PC-3 (cell line): ENCODE results near the gene MMP15. TPM values are rescaled to one million over a fixed set of nuclear protein-coding genes. Genes with fewer than 3 reads are reported as not detected.
"Not testable (repeated sequence)": the region's sequence is repeated elsewhere in the genome, so short reads cannot be mapped to it uniquely, and the experiment has no call there.

ENCODE experiments used
- ATAC-seq: fragments of 200-7000 bp; cut with Tn5 transposase; 2 replicates; pipeline ENCODE4 v1.9.1; 2020; ENCODE audit warnings: mild to moderate bottlenecking, moderate library complexity
- BruUV-seq: library from RNA; stranded (reverse); fragments of 400-500 nt; replicated peaks from 2 replicates; lab custom pipeline; 2021; lab: Mats Ljungman, UMichigan
- CTCF ChIA-PET: fragments of 300-600 bp; sonication (Branson Sonifier 250); formaldehyde crosslinking; loops from one replicate; lab custom pipeline; 2022; ENCODE audit warnings: antibody characterized with exemption; lab: Charles Lee
- POLR2A ChIA-PET: fragments of 300-600 bp; sonication (Branson Sonifier 250); formaldehyde crosslinking; loops from one replicate; lab custom pipeline; 2022; ENCODE audit warnings: antibody characterized with exemption; ENCODE audit not compliant: unreplicated experiment; lab: Charles Lee
- DNase-seq: peaks from one replicate; pipeline ENCODE4 v3.0.0-alpha.2; 2015
- H2AFZ ChIP-seq: fragments of 300-600 bp; sonication (generic); 2 replicates; pipeline ENCODE4 v1.6.0; 2016; ENCODE audit warnings: antibody characterized with exemption, low read length
- H3F3A ChIP-seq: fragments of 300-600 bp; sonication (generic); one replicate; pipeline ENCODE4 v1.6.0; 2017; ENCODE audit warnings: antibody characterized with exemption, low read length, control low read depth, mild to moderate bottlenecking; ENCODE audit not compliant: unreplicated experiment
- H3K27ac ChIP-seq: fragments of 300-600 bp; sonication (generic); 2 replicates; pipeline ENCODE4 v1.5.1; 2016; ENCODE audit warnings: mild to moderate bottlenecking, low read length
- H3K27me3 ChIP-seq: fragments of 300-600 bp; sonication (generic); 2 replicates; pipeline ENCODE4 v1.6.1; 2016; ENCODE audit warnings: low read length, mixed read lengths
- H3K36me3 ChIP-seq: fragments of 300-600 bp; sonication (generic); 2 replicates; pipeline ENCODE4 v1.6.1; 2016; ENCODE audit warnings: low read depth, mixed run types, low read length, mixed read lengths
- H3K4me1 ChIP-seq: fragments of 300-600 bp; sonication (generic); 2 replicates; pipeline ENCODE4 v1.5.1; 2016; ENCODE audit warnings: low read length; ENCODE audit not compliant: insufficient read depth
- H3K4me2 ChIP-seq: fragments of 300-600 bp; sonication (generic); 2 replicates; pipeline ENCODE4 v1.6.0; 2016; ENCODE audit warnings: low read length
- H3K4me3 ChIP-seq: fragments of 300-600 bp; sonication (generic); 2 replicates; pipeline ENCODE4 v1.5.1; 2016; ENCODE audit warnings: mild to moderate bottlenecking, low read length, mixed read lengths
- H3K79me2 ChIP-seq: fragments of 300-600 bp; sonication (generic); 2 replicates; pipeline ENCODE4 v1.6.1; 2017; ENCODE audit warnings: low read length, mixed read lengths
- H3K9ac ChIP-seq: fragments of 300-600 bp; sonication (generic); 2 replicates; pipeline ENCODE4 v1.6.0; 2016; ENCODE audit warnings: mild to moderate bottlenecking, low read length
- H3K9me2 ChIP-seq: fragments of 300-600 bp; sonication (generic); replicated peaks from 2 replicates; pipeline ENCODE4 v1.6.1; 2016; ENCODE audit warnings: mixed run types, low read length, mixed read lengths
- H3K9me3 ChIP-seq: fragments of 300-600 bp; sonication (generic); 2 replicates; pipeline ENCODE4 v1.6.1; 2016; ENCODE audit warnings: low read length, mixed read lengths
- H4K20me1 ChIP-seq: fragments of 300-600 bp; sonication (generic); 2 replicates; pipeline ENCODE4 v1.6.1; 2016; ENCODE audit warnings: low read length, mixed read lengths
- CTCF ChIP-seq: fragments of 300-600 bp; sonication (generic); conservative IDR thresholded peaks from 2 replicates; pipeline ENCODE4 v1.5.1; 2017; ENCODE audit warnings: antibody characterized with exemption, low read depth, mild to moderate bottlenecking, low read length
- EZH2 ChIP-seq: fragments of 300-600 bp; sonication (generic); IDR thresholded peaks from one replicate; pipeline ENCODE4 v1.6.1; 2017; ENCODE audit warnings: antibody characterized with exemption, mild to moderate bottlenecking, low read length; ENCODE audit not compliant: unreplicated experiment
- EZH2phosphoT487 ChIP-seq: fragments of 300-600 bp; sonication (generic); IDR thresholded peaks from 2 replicates; pipeline ENCODE4 v1.6.1; 2018; ENCODE audit warnings: mild to moderate bottlenecking, antibody characterized with exemption, low read length, borderline replicate concordance
- intact Hi-C: fragments of 100-400 bp; cut with micrococcal nuclease; formaldehyde crosslinking; loops from 2 replicates; pipeline ENCODE4 v1.9.0; 2023
- total RNA-seq: library from RNA; depleted of rRNA; stranded (reverse); fragments of >200 nt; gene quantifications from 2 replicates; pipeline ENCODE4 v1.2.3, GENCODE V29; 2014

Gene MMP15
- total RNA-seq, 1 experiment from 2014 or later = 6.3 TPM

DNA sequence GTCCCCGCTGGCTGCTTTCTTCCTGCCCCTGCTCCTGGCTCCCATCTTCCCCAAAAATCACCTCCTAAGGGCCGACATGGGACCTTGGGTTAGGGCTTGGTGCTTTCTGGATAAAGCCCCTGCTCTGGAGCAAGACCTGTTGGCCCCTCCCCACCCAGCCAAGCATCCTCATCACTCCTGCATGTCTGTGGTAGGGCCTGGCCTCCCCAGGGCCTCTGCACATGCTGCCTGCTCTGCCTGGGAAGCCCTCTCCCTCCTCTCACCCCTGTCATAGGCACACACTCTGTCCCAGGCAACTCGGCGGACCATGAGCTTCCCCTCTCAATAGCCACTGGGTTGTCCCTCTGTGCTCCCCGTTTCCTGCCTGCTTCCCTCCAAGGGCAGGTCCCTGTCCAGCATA is 68.5 kb downstream of the MMP15 start:
- H3K4me1 ChIP-seq = no peaks in the 10 kb centered on the region
- no peak overlapping the region for H2AFZ ChIP-seq
- H3K9ac ChIP-seq = no peak overlapping the region
- CTCF ChIA-PET = no interaction called here
- POLR2A ChIA-PET = no interaction called here
- H3K79me2 ChIP-seq = no peaks in the 10 kb centered on the region
- intact Hi-C loops = no loop called here
- TF ChIP-seq CTCF (no peak), EZH2phosphoT487 (no peak)
- no peak overlapping the region for H3K27ac ChIP-seq
- ATAC-seq (no peak), DNase-seq (no peak)
- no peaks in the 10 kb centered on the region for H3K27me3 ChIP-seq
- H3K9me2 ChIP-seq = no peaks in the 10 kb centered on the region
- H3K36me3 ChIP-seq = no peaks in the 10 kb centered on the region
- H3K4me2 ChIP-seq = no peak overlapping the region
- no peak overlapping the region for H3K4me3 ChIP-seq
- BruUV-seq = no TSS peak
- H3F3A ChIP-seq = no peaks in the 10 kb centered on the region
- H4K20me1 ChIP-seq = no peaks in the 10 kb centered on the region
- H3K9me3 ChIP-seq = no peaks in the 10 kb centered on the region

- ChIA-PET POLR2A (no interaction called here), CTCF (no interaction called here)
- Histone ChIP-seq H3K4me1 (no peaks in the 10 kb centered on the region), H3F3A (no peaks in the 10 kb centered on the region), H3K9ac (no peak overlapping the region), H2AFZ (no peak overlapping the region), H3K27ac (no peak overlapping the region), H4K20me1 (no peaks in the 10 kb centered on the region), H3K27me3 (no peaks in the 10 kb centered on the region), H3K4me3 (no peak overlapping the region), H3K4me2 (no peak overlapping the region), H3K9me2 (no peaks in the 10 kb centered on the region), H3K36me3 (no peaks in the 10 kb centered on the region), H3K9me3 (no peaks in the 10 kb centered on the region), H3K79me2 (no peaks in the 10 kb centered on the region)
- ATAC-seq (no peak), DNase-seq (no peak)
- intact Hi-C loops = no loop called here
- no TSS peak for BruUV-seq
- no peak for TF ChIP-seq CTCF
- no peak for TF ChIP-seq EZH2
- no peak for TF ChIP-seq EZH2phosphoT487
These were observed 69.4 kb downstream of the MMP15 start for GRCh38 chr16:58094791-58095574.

DNA sequence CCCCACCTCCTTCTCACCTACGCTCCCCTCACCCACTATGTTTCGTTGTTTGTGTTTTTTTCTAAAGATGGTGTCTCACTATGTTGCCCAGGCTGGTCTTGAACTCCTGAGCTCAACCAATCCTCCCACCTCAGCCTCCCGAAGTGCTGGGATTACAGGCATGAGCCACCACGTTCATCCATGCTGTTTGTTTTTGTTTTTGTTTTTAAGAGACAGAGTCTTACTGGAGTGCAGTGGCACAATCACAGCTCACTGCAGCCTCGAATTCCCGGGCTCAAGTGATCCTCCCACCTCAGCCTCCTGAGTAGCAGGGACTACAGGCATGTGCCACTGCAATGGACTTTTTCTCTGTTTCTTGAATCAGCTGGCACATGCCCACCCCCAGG is 70.0 kb downstream of the MMP15 start:
- H3K36me3 ChIP-seq, H3K9me3 ChIP-seq, H3K4me2 ChIP-seq, H3F3A ChIP-seq, H3K9me2 ChIP-seq, H2AFZ ChIP-seq, POLR2A ChIA-PET, H3K27ac ChIP-seq, CTCF ChIA-PET, H4K20me1 ChIP-seq, BruUV-seq, H3K4me3 ChIP-seq, DNase-seq, H3K9ac ChIP-seq, H3K4me1 ChIP-seq, H3K27me3 ChIP-seq, intact Hi-C loops, ATAC-seq, H3K79me2 ChIP-seq: not testable (repeated sequence)
